Duodenal mucosa (tissue), 2 donors: ENCODE measurements around the gene PON2.

Experiments used
- H3K27ac ChIP-seq: one replicate; pipeline ENCODE4 v1.7.0; 2013; ENCODE audit warnings: low read depth, low read length
- H3K27me3 ChIP-seq, 2 donors: one replicate each; pipeline ENCODE4 v1.7.0; 2013; ENCODE audit warnings: low read length in 2 of 2, control low read depth in 1 of 2; ENCODE audit not compliant: insufficient read depth in 2 of 2, control insufficient read depth in 1 of 2
- H3K36me3 ChIP-seq, 2 donors: one replicate each; pipeline ENCODE4 v1.7.0; 2013; ENCODE audit warnings: low read length in 2 of 2, control low read depth in 1 of 2; ENCODE audit not compliant: insufficient read depth in 2 of 2, control insufficient read depth in 1 of 2
- H3K4me1 ChIP-seq, 2 donors: one replicate each; pipeline ENCODE4 v1.7.0; 2013; ENCODE audit warnings: low read length in 2 of 2, control low read depth in 1 of 2; ENCODE audit not compliant: insufficient read depth in 2 of 2, control insufficient read depth in 1 of 2
- H3K4me3 ChIP-seq, 2 donors: one replicate each; pipeline ENCODE4 v1.7.0; 2013; ENCODE audit warnings: low read length in 2 of 2, low read depth in 1 of 2
- H3K9ac ChIP-seq, 2 donors: one replicate each; pipeline ENCODE4 v1.7.0; 2013; ENCODE audit warnings: low read length in 2 of 2, low read depth in 1 of 2
- H3K9me3 ChIP-seq, 2 donors: one replicate each; pipeline ENCODE4 v1.7.0; 2013; ENCODE audit warnings: low read length in 2 of 2, control low read depth in 1 of 2; ENCODE audit not compliant: control insufficient read depth in 1 of 2

Gene PON2

GRCh38 chr7:95444796-95445195, 10.0 kb upstream of the PON2 start:
- Histone ChIP-seq H3K4me1 (peaks cover 2 to 3% of the 10 kb centered on the region in 2 donors), H3K27ac (no peak overlapping the region), H3K4me3 (no peak overlapping the region), H3K36me3 (no peaks in the 10 kb centered on the region), H3K27me3 (no peaks in the 10 kb centered on the region), H3K9ac (no peak overlapping the region), H3K9me3 (no peaks in the 10 kb centered on the region)

- Histone ChIP-seq H3K27me3 (no peaks in the 10 kb centered on the region), H3K4me3 (no peak overlapping the region), H3K9ac (no peak overlapping the region), H3K36me3 (no peaks in the 10 kb centered on the region), H3K4me1 (peaks cover 3 to 4% of the 10 kb centered on the region in 2 donors), H3K9me3 (no peaks in the 10 kb centered on the region), H3K27ac (no peak overlapping the region)
Observed at GRCh38 chr7:95441042-95441823, 6.4 kb upstream of the PON2 start.

- Histone ChIP-seq H3K4me3 (no peak overlapping the region), H3K27me3 (no peaks in the 10 kb centered on the region), H3K9ac (no peak overlapping the region), H3K27ac (no peak overlapping the region), H3K4me1 (peaks cover 3 to 5% of the 10 kb centered on the region in 2 donors), H3K36me3 (no peaks in the 10 kb centered on the region), H3K9me3 (no peaks in the 10 kb centered on the region)
Observed at GRCh38 chr7:95440394-95441038, 5.7 kb upstream of the PON2 start.

DNA sequence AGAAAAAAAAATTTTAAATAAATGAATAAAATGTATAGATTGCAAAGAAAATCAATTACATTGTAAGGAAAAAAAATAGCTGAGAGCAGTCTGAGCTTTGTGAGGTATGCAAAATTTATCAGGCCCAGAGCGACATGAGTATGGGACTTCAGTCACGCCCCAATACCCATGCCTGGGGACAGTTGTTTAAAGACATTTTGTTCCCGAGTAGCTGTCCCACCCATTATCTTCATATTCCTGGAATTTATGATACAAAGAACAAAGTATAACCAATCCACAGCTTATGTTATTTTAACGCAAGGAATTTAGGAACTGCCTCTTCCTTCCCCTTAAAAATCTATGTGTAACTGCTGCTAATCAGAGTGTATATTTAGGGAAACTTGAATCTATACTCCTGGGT, 1.6 kb upstream of the PON2 start:
- Histone ChIP-seq H3K36me3 (no peaks in the 10 kb centered on the region), H3K27ac (no peak overlapping the region), H3K27me3 (no peaks in the 10 kb centered on the region)

GRCh38 chr7:95435422-95435780, 573 bp upstream of the PON2 start:
- H3K36me3 ChIP-seq = no peaks in the 10 kb centered on the region
- peaks cover 17 to 20% of the 10 kb centered on the region in 2 donors for H3K4me1 ChIP-seq
- no peaks in the 10 kb centered on the region for H3K9me3 ChIP-seq
- no peak overlapping the region for H3K27ac ChIP-seq
- no peaks in the 10 kb centered on the region for H3K27me3 ChIP-seq
- peak overlapping the region; percentile 75 to 84 for H3K4me3 ChIP-seq
- peak overlapping the region; percentile 67 to 81 for H3K9ac ChIP-seq

More for the DNA sequence above, 1.6 kb upstream of the PON2 start:
- Histone ChIP-seq H3K4me1 (peaks cover 9 to 20% of the 10 kb centered on the region in 2 donors), H3K4me3 (no peak overlapping the region), H3K9me3 (no peaks in the 10 kb centered on the region), H3K9ac (no peak overlapping the region)

GRCh38 chr7:95433952-95434556, 774 bp downstream of the PON2 start:
- Histone ChIP-seq H3K4me3 (peak overlapping the region; percentile 75 to 84), H3K36me3 (no peaks in the 10 kb centered on the region), H3K27ac (peak overlapping the region; percentile 84), H3K27me3 (no peaks in the 10 kb centered on the region), H3K9ac (peak overlapping the region; percentile 67 to 81), H3K4me1 (peaks cover 13 to 16% of the 10 kb centered on the region in 2 donors), H3K9me3 (peaks cover 0 to 2% of the 10 kb centered on the region in 2 donors)

DNA sequence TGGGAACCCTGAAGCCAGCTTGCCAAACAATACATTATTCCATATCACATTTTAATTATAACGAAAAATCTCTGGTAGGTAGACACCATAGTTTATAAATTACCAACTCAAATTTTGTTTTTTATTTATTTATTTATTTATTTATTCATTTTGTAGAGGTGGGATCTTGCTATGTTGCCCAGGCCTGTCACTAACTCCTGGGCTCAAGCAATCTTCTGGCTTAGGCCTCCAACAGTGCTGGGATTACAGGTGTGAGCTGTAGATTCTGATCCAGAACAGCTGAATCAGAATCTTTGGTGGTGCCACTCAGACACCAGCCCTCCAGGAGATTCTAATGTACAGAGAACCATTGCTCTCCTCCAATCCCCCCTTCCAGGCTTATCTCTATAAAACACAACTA, 1.7 kb downstream of the PON2 start:
- Histone ChIP-seq H3K27me3 (no peaks in the 10 kb centered on the region), H3K9ac (no peak overlapping the region), H3K4me3 (no peak overlapping the region), H3K36me3 (no peaks in the 10 kb centered on the region), H3K9me3 (peaks cover 0 to 2% of the 10 kb centered on the region in 2 donors), H3K4me1 (peaks cover 13 to 16% of the 10 kb centered on the region in 2 donors), H3K27ac (no peak overlapping the region)

DNA sequence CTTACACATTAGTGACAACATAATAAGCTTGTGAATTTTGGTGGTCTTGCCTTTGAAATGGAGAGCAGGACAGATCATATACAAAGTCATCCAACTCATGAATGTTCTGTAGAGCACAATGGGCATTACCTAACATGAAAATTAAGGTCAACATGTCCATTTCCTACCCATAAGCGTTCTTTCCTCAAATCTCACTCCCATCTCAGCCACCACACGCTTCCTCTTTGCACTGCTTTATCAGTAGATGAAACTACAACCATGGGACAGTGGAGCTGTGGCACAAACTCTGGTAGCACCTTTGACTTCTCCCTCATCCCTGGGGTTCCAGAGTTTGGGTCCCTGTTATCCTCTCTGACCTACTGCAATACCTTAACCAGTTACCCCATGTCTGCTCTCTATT, 2.2 kb downstream of the PON2 start:
- no peaks in the 10 kb centered on the region for H3K27me3 ChIP-seq
- no peaks in the 10 kb centered on the region for H3K36me3 ChIP-seq
- H3K4me1 ChIP-seq = peaks cover 13 to 16% of the 10 kb centered on the region in 2 donors
- no peak overlapping the region for H3K27ac ChIP-seq
- no peak overlapping the region for H3K4me3 ChIP-seq
- H3K9ac ChIP-seq = no peak overlapping the region
- H3K9me3 ChIP-seq = peaks cover 0 to 2% of the 10 kb centered on the region in 2 donors

DNA sequence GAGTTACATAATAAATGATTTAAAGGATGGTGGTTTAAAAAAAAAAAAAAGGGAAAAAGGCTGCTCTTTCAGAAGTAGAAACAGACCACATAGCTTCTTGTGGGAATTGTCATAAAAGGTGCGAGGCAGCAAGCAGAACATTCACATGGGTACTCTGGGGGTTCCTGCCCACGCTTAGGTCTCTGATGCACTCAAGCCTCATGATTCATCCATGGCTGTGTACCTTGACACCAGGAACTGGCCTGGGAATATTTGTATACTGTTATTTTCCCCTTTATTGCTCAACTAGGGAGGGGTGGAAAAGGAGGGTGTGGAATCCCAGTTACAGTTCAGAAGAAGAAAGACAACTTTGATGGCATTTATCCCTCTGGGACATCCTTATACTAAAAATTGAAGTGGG, 4.0 kb downstream of the PON2 start:
- Histone ChIP-seq H3K9me3 (peaks cover 0 to 2% of the 10 kb centered on the region in 2 donors), H3K9ac (no peak overlapping the region), H3K36me3 (no peaks in the 10 kb centered on the region), H3K27ac (no peak overlapping the region), H3K4me1 (peaks cover 13 to 16% of the 10 kb centered on the region in 2 donors), H3K4me3 (no peak overlapping the region), H3K27me3 (no peaks in the 10 kb centered on the region)
